GM12891 (cell line): ENCODE measurements around the gene DPH2.
A peak's percentile ranks its signal among the peaks of the same experiment; 100 is the strongest.

Source experiments
- DNase-seq: peaks from one replicate; pipeline ENCODE4 v3.0.0; 2011; ENCODE audit warnings: low spot score; ENCODE audit not compliant: insufficient read length
- FAIRE-seq: peaks from 2 replicates; lab custom pipeline; 2011; peaks lifted over from hg19 to GRCh38; lab: Jason Lieb, UNC
- PAX5 ChIP-seq: IDR thresholded peaks from 2 replicates; pipeline ENCODE4 v1.6.1; 2011; ENCODE audit warnings: low read length, moderate library complexity, mild to moderate bottlenecking; ENCODE audit not compliant: insufficient read depth, severe bottlenecking
- POLR2A ChIP-seq: IDR thresholded peaks from 2 replicates; pipeline ENCODE4 v1.6.1; 2011; ENCODE audit warnings: low read depth, low read length, control low read depth
- POLR2AphosphoS5 ChIP-seq: IDR thresholded peaks from 2 replicates; pipeline ENCODE4 v1.6.1; 2011; ENCODE audit warnings: low read depth, low read length, control low read depth
- POU2F2 ChIP-seq: IDR thresholded peaks from 2 replicates; pipeline ENCODE4 v1.6.1; 2011; ENCODE audit warnings: low read depth, mild to moderate bottlenecking, control low read depth, low read length, moderate library complexity
- SPI1 ChIP-seq: IDR thresholded peaks from 2 replicates; pipeline ENCODE4 v1.6.1; 2011; ENCODE audit warnings: low read depth, low read length, control low read depth
- TAF1 ChIP-seq: IDR thresholded peaks from 2 replicates; pipeline ENCODE4 v1.6.1; 2011; ENCODE audit warnings: low read depth, low read length, control low read depth

DPH2 gene

GRCh38 chr1:43992232-43992995 is 22.6 kb downstream of the DPH2 start:
- TF ChIP-seq TAF1 (no peak), POLR2AphosphoS5 (no peak), PAX5 (no peak), POU2F2 (no peak), POLR2A (no peak), SPI1 (no peak)
- no peak for DNase-seq
- FAIRE-seq, result no peak

DNA sequence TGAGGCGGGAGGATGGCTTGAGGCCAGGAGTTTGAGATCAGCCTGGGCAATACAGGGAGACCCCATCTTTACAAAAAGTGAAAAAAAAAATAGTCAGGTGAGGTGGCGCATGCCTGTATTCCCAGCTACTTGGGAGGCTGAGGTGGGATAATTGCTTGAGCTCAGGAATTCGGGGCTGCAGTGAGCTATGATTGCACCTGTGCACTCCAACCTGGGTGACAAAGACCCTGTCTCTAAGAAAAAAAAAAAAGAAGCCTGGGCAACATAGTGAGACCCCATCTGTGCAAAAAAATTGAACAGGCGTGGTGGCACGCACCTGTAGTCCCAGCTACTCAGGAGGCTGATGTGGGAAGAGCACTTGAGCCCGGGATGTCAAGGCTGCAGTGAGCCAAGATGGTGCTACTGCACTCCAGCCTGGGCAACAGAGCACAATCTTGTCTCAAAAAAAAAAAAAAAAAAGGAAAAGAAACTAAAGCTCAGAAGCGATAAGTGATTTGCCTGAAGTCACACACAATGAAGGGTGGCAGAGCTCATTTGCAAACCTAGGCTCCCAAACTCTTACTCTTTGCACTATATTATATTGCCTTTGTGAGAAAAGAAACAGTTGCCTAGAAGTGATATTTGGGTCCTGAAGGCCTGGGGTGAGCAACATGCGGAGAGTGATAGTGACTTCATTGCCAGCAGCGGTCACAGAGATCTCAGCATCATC is 23.6 kb downstream of the DPH2 start:
- no peak for TF ChIP-seq SPI1
- TF ChIP-seq POLR2A, result no peak
- TF ChIP-seq TAF1, result no peak
- no peak for TF ChIP-seq PAX5
- TF ChIP-seq POLR2AphosphoS5, result no peak
- FAIRE-seq, result peak; percentile 61
- no peak for DNase-seq

GRCh38 chr1:43994071-43994470 is 24.3 kb downstream of the DPH2 start:
- DNase-seq (no peak), FAIRE-seq (no peak)
- TF ChIP-seq POLR2A (no peak), PAX5 (no peak), SPI1 (no peak), TAF1 (no peak), POU2F2 (no peak), POLR2AphosphoS5 (no peak)

DNA sequence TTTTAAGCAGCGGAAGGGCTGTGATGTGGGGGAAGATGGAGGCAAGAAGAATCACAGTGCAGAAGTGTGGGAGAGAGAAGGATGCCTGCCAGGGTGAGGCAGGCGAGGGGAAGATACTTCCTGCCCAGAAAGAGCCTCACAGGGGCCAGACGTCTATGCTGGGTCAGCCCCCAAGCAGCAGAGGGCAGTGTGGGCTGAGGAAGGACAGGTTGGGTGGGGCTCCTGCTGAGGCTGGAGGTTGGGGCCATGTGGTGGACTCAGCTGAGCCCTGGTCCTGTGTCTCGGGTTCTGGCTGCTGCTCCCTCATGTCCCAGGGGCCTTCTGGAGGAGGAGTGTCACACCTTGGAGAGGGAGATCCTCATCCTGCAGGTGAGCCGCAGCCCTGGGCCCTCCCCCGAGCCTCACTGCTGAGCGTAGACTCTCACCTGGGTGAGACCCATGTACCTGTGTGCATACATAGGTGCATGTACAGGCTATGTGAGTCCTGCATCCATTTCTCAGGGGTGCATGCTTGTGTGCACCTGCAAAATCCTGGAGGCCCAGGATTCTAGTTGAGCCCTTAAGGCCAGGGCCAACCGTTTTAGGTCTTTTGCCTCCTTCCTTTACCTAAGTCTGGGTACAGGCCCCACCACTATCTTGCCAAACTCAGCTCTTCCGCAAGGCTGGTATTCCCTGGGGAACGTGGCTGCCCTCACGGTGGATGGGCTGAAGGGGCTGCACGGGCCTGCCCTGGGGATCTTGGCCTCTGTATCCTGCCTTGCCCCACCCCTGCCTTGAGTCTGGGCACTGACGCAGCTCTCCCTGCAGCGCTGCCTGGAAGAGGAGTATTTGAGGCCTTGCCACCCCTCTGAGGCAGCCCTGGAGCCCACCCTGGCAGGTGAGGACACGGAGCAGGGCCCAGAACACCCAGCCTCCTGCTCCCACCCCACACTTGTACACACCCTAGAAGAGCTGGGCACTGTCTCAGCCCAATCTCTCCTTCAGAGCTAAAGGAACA is 25.3 kb downstream of the DPH2 start:
- DNase-seq, result no peak
- FAIRE-seq, result no peak
- TF ChIP-seq POU2F2, result no peak
- no peak for TF ChIP-seq PAX5
- TF ChIP-seq POLR2A, result no peak
- TF ChIP-seq TAF1, result no peak

GRCh38 chr1:43995984-43996732 is 26.3 kb downstream of the DPH2 start:
- TF ChIP-seq PAX5 (no peak), POU2F2 (no peak), SPI1 (no peak), POLR2AphosphoS5 (no peak), POLR2A (no peak)
- DNase-seq (no peak), FAIRE-seq (no peak)

- FAIRE-seq (no peak), DNase-seq (no peak)
- TF ChIP-seq PAX5 (no peak), SPI1 (no peak), POLR2A (no peak), POLR2AphosphoS5 (no peak), TAF1 (no peak), POU2F2 (no peak)
These were observed 26.9 kb downstream of the DPH2 start for GRCh38 chr1:43996733-43997115.

DNA sequence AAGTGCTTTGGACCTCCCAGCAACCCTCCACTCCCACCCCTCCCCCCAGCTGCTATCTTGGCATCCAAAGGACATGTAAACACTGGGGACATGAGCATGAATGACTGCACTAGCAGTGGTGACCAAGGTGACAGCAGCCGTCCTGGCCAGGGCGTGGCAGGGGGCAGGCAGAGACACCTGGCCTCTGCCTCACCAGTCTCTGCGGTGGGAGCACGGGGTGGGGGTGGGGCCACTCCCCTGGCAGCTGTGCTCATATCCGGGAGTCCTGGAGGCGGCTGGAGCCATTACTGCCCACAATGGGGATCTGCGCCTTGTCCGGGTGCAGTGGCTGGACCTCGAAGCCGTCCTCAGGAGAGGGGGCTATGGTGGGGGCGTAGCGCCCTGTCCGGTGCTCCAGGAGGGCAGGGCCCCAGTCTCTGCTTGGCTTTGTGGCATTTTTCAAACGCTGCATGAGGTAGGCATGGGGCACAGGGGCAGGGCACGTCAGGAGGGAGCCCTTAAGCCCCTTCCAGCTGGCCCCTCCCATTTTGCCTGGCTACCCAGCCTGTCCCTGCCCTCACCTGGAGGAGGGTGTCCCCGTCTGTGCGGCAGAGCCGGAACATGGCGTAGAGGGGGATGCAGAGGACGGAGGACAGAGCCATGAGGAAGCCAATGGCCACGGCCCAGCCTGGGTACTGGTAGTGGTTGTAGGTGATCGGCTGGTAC is 27.6 kb downstream of the DPH2 start:
- TF ChIP-seq TAF1, result no peak
- no peak for TF ChIP-seq SPI1
- no peak for TF ChIP-seq POU2F2
- TF ChIP-seq PAX5, result no peak
- no peak for TF ChIP-seq POLR2A
- TF ChIP-seq POLR2AphosphoS5, result no peak
- FAIRE-seq (no peak), DNase-seq (no peak)

GRCh38 chr1:43998000-43998378 is 28.2 kb downstream of the DPH2 start:
- DNase-seq, result no peak
- TF ChIP-seq PAX5 (no peak), SPI1 (no peak), TAF1 (no peak), POLR2A (no peak), POU2F2 (no peak), POLR2AphosphoS5 (no peak)
- FAIRE-seq, result no peak
